GM18517 (cell line): ENCODE measurements around the gene ZNF536.
"Not testable (repeated sequence)": the region's sequence is repeated elsewhere in the genome, so short reads cannot be mapped to it uniquely, and the experiment has no call there.

Source experiments
- ATAC-seq: cut with Tn5 transposase; IDR thresholded peaks from one replicate; pipeline ENCODE4 v1.9.1; 2021; ENCODE audit warnings: mild to moderate bottlenecking, moderate library complexity; ENCODE audit not compliant: unreplicated experiment

The ZNF536 gene

DNA sequence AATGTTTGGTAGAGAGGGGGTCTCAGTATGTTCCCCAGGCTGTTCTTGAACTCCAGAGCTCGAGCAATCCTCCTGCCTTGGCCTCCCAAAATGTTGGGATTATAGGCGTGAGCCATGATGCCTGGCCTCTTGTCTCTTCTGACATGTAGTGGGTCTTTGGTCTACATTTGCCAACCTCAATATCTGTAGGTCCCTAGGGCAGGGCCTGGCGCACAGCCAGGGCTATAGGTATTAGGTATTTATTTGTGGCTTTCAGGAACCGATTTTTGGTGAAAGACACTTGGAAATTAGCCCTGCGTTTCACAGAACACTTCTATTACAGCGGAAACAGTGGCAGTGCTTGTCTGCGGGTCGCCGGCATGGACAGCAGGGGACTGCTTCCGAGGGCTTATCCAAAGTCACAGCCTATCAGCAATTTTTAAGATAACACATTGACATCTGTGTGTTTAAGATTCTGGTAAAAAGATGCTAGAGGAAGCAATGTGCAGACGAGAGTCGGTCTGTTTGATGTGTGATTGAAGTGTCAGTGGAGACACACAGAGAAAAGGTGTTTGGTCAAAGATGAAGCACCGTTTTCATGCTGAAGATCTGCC lies 14.5 kb downstream of the ZNF536 start:
- no peak for ATAC-seq

DNA sequence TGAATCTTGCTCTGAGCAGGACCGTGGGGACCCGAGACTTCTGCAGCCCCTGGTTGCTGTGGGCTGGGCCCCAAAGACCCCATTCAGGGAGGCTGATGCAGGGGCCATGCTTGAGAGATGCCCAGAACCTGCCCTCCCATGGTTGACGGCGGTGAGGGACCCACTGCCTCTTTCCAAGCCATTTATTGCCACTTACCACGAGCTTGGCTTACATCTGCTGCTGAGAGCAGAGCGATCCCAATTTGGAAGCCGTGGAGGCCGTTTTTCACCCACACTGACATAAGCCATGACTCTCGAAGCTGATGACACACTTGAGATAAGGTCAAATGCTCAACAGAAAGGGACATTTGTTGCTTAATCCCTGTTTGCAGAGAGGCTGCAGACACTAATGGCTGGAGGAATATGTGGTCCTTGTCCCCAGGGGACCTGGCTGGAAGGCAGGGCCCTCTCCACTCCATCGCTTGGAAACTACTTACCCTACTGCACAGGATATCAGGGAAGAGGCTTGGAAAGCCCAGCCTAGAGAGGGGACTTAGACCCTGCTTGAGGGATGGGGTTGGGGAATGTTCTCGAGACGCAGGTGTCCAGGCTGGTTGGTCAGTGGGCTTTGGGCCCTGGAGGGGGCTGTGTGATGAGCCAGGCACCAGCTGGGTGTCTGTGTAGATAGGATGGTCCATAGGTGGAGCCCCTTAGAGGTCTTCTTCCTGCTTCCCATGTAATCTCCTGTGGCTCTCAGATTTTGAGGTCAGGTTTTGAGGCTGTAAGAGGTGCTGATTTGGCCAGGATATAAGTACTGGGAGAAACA lies 15.3 kb downstream of the ZNF536 start:
- no peak for ATAC-seq

GRCh38 chr19:30388327-30388726 lies 16.1 kb downstream of the ZNF536 start:
- no peak for ATAC-seq

DNA sequence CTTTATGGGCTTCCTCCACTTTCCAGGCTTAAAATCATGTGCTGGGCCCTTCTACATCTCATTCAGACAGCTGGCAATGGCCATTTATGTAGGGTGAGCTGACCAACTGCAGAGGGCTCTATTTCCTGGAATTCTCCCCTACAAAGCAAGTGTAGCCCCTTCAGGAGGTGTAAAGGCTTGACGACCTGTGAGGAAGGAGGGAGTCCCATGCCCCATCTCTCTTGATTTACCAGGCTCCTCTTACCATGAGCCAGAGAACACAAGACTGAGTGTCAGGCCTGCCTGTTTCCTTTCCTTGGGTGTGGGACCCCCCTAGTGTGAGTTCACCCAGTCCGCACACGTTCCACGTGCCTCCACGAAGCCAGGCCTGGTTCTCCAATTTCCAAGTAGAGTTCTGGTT lies 16.6 kb downstream of the ZNF536 start:
- no peak for ATAC-seq

DNA sequence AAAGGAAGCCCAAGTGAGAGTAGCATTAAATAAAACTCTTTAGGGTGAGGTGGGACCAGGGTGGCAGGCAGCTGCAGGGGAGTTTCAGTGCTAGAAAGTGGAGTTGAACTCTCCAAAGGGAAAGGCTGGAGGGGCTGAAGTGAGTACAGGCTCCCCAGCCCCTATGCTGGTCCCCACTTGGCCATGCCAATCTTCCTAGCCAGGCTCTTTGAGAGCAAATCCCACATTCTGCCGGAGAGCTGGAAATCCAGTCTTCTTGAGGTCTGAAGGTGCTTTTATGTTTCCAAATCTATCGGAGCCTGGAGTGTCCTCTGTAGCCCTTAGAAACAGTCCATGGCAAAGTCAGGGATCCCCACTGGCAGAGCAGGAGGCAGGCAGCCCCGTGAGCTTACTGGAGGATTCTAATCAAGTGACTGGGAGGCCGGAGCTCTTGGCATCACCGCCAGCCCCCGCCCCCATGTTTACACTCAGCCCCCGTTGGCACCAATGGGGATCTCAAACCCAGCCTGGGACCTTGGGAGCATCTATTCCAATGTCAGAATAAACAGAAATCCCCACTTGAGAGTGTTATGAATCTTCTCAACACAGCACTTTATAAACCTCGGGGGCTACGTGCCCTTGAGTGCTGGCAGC lies 18.3 kb downstream of the ZNF536 start:
- no peak for ATAC-seq

DNA sequence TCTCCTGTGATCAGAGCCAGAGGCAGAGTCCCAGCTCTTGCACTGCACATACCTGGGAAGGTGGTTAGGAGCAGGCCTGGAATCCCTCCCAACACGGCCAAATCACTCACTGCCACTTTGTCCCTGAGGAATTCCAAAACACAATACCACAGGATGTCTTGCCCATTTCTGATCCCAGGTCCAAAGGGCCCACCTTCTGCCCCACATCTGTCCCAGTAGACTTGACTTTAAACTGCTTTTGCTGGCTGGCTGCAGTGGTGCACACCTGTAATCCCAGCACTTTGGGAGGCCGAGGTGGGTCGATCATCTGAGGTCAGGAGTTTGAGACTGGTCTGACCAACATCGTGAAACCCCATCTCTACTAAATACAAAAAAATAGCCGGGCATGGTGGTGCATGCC lies 18.9 kb downstream of the ZNF536 start:
- no peak for ATAC-seq

- ATAC-seq, result no peak
Observed at GRCh38 chr19:30391554-30392551, 19.7 kb downstream of the ZNF536 start.

DNA sequence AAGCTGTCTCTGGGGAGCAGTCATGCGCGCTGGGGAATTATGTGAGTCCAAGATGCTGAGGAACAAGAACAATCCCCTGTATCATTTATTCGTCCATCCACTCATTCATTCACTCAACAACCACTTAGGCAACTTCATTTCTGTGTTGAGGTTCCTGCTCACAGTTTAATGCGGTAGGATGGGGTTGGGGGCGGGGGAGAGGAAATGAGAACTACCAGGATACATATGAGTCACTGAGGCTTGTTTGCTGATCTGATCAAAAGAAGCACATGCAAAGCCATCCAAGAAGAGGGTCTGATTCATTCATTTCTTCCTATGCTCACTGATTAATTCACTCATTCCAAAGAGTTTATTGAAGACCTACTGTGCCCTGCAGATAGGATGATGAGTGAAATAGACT lies 20.9 kb downstream of the ZNF536 start:
- ATAC-seq, result no peak

DNA sequence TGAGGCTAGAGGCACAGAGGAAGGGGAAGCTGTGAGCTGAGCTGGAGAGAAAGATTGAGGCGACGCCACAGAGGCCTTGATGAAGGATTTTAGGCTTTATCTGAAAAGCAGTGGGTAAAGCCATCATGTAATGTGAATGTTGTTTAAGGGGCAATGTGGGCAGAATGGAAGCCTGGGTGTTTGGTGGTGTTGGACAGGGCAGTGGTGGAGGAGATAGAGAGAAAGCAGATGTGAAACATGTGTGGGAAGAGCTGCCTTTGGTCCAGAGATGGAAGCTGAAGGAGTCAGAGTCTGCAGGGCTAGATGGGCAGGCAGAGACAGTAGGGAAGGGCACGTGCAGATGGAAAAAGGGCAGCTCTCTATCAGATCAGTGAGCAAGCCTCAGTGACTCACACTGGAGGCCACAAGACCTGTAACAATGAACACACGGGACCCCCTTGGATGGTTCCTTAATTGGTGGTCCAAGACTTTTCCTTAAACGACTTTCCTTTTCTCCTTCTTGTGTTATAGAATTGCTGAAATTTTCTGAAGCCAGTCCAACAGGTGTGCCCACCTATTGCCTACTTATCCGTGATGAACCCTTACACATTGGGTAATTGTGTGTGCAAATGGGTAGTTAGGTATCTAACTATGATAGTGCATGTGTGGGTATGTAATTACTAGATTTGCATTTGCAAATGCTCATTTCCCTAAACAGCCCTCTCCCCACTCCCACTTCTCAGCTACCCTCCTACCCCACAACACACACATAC lies 21.7 kb downstream of the ZNF536 start:
- ATAC-seq, result no peak

- ATAC-seq, result no peak
Observed at GRCh38 chr19:30394481-30395151, 22.4 kb downstream of the ZNF536 start.

- no peak for ATAC-seq
Observed at GRCh38 chr19:30395283-30395682, 23.1 kb downstream of the ZNF536 start.

GRCh38 chr19:30398539-30398938 lies 26.4 kb downstream of the ZNF536 start:
- not testable (repeated sequence) for ATAC-seq

DNA sequence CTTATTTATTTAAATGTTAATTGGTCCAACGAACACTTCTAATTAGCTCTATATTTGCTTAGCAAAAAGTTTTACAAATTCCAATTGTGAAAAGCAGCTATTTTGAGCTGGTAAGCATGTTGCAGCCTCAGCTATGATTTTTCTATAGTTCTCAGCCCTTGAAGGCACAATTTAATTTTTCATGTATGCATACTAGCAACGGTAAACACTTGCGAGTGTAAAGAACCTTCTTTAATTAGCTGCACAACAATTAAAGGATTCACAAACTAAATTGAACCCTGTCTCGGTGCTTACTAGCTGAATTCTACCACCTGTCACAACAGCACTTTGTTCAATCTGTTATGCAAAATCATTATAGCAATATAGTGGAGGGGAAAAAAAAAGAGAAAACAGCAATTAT lies 29.8 kb downstream of the ZNF536 start:
- ATAC-seq, result no peak

- ATAC-seq, result no peak
Observed at GRCh38 chr19:30402436-30403202, 30.4 kb downstream of the ZNF536 start.

DNA sequence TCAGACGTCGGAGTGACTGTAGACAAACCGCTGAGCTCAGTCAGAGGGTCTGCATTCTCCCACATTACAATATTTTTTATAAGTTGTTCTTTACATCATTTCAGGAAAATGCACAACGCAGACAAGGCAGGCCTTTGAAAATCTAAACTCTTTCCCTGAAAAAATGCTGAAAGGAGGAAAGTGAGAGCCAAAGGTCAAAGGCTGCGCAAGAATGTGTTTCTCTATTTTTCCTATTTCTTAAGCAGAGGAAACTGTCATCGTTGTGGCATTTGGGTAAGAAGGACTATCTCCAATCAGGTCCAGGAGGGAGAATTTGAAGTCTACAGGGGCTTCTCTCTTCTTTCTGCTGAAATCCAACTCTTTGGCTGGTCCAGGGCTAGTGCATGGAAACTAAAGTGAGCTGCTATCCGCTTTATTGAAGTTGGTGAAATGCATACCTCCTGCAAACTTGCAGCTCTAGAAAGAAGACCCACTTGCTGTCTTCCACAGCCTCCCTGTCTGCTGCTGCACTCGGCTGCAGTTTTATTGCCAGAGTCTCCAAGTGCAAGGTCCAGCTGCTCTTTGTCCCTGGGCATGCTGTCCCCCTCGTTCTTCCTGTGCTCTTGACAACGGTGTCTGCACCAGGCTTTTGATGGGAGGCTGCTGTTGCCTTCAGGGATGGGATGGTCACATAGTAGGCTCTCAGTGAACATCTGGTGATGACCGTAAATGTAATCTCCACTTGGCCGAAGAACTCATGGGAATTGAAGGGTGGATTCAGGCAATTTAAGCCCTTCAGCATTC lies 31.2 kb downstream of the ZNF536 start:
- ATAC-seq, result no peak

DNA sequence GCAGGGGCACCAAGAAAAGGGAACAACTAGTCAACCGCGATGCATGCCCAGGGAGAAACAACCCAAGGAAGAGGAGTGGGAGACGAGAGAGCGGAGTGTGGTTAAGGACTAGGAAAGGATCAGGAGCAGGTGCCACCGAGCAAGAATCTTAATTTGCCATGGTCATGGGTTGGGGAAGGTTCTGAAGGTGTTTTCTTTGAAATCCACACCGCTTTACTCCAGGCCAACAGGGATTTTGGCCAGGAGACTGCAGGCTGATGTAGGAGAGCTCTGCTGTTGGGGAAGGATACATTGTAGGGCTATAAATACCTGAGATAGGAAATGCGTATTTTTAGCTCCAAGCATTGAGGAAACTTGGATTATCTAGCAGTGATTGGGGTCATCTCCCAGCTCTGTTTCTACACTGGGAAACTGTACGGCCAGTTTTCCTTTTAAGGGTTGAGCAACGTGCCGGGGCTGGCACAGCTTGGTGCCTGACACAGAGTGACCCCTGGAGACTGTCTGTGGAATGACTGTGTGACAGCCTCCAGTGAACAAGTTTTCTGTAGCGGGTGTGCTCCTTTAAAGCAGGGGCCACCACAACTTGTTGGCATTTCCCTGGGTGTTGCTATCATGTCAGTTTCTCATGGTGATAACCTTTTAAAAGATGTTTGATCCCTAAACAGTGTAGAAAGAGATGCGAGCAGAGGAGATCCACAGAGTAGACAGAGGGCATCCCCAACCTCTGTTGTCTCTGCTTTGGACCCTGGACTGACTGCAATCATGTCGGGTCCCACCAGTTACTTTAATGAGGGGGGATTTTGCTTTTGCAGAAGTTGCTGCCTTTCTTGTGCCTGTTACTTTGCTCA lies 34.3 kb downstream of the ZNF536 start:
- ATAC-seq, result no peak

DNA sequence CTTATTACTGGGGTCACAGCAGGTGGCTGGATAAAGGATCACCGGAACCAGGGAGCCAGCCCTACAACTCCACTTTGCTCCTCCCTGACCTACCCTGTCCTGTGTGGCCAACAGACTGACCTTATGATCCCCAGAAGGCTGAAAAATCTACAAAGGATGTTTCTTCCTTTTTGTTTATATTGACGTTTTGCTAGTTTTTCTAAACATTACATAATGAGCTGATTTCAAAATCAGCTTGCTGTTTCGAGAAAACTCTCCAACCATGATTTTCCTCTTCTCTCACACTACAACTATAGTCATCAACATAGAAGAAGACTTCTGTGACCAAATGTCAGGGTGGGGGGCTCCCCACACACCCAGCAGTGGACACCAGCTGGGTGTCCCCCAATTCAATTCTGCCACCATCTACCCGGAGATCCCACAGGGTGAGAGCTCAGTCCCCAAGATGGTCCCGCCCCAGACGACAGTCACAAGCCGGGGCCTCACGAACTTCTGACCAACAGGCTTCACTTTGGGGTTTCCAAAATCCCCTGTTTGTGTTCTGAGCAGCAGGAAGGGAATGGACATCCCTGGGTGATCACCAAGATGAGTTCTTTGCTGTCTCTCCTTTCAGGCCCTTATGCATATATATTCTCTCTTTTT lies 35.0 kb downstream of the ZNF536 start:
- no peak for ATAC-seq
